ENCODE measurements around the gene ABLIM1.

DNA sequence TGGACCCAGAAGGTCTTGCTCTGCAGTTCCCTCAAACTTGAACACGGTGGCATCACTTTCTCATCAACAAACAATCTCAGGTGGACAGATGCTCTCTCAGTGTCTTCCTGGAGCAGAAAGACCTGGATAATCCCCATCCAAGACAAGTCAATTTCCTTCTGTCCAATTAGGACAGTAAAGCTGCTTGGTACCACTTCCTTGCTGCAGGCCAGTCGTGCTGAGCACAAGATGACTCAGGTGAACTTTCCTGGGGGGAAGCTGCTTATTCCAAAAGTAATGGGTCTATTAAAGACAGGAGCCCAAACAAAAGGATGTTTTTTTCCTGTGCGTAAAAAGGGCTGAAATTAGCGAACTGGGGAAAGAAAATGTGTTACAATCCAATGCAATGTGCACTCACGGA lies 146.2 kb downstream of the ABLIM1 start:
- TF ChIP-seq, protein P1, sequence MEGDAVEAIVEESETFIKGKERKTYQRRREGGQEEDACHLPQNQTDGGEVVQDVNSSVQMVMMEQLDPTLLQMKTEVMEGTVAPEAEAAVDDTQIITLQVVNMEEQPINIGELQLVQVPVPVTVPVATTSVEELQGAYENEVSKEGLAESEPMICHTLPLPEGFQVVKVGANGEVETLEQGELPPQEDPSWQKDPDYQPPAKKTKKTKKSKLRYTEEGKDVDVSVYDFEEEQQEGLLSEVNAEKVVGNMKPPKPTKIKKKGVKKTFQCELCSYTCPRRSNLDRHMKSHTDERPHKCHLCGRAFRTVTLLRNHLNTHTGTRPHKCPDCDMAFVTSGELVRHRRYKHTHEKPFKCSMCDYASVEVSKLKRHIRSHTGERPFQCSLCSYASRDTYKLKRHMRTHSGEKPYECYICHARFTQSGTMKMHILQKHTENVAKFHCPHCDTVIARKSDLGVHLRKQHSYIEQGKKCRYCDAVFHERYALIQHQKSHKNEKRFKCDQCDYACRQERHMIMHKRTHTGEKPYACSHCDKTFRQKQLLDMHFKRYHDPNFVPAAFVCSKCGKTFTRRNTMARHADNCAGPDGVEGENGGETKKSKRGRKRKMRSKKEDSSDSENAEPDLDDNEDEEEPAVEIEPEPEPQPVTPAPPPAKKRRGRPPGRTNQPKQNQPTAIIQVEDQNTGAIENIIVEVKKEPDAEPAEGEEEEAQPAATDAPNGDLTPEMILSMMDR (IDR thresholded peaks at IDR 0.05): no peak
- no peak for TF ChIP-seq POLR2A (IDR thresholded peaks at IDR 0.05)
